Measurements from ENCODE around the gene RAB21. TPM values are rescaled to one million over a fixed set of nuclear protein-coding genes. Genes with fewer than 3 reads are reported as not detected.

RAB21 gene
- total and polyA plus RNA-seq, 2 of the 4 experiments (the other 2 are of a cell fraction) = 13.8 to 15.0 TPM

DNA sequence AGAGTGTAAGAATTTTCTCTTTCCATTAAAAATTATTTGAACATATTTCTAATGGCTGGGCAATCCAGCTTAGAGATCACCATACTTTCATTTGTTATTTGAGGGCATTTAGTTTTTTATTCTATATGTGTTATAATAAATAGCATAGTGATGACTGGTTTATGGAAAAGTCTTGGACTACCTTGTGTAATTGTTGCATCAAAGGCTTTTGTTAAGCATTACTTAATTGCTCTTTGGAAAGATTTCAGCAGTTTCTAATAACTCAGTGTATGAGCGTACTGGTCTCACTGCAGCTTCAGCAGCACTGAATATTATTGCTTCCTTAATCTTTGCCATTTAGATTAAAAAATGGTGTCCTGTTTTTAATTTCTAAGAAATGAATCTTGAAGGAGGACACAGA lies 46.0 kb upstream of the RAB21 start:
- Histone ChIP-seq H3K27me3 (ENCODE audit: control insufficient read depth, insufficient read depth, low read length) (no peaks in the 10 kb centered on the region), H3K9me3 (ENCODE audit: control insufficient read depth, insufficient read depth, low read length) (no peaks in the 10 kb centered on the region), H3K56ac (ENCODE audit: extremely low read depth, insufficient read depth, low read length) (no peak overlapping the region), H3K36me3 (ENCODE audit: control insufficient read depth, insufficient read depth, low read length) (no peaks in the 10 kb centered on the region), H4K8ac (ENCODE audit: low read depth in 2 of 2, low read length in 2 of 2) (no peak overlapping the region), H2BK20ac (ENCODE audit: low read depth, low read length) (no peak overlapping the region), H3K4ac (ENCODE audit: low read depth, low read length) (no peak overlapping the region), H4K20me1 (ENCODE audit: insufficient read depth, low read length) (no peaks in the 10 kb centered on the region), H3K79me1 (ENCODE audit: low read depth in 1 of 2, low read length in 2 of 2) (no peaks in the 10 kb centered on the region; a peak in 1 of 4 replicates), H3K14ac (replicated peaks; ENCODE audit: low read depth, low read length) (no peak overlapping the region), H4K5ac (ENCODE audit: low read depth, low read length) (no peak overlapping the region), H3K4me3 (ENCODE audit: insufficient read depth, low read depth, low read length) (no peak overlapping the region), H3K4me2 (ENCODE audit: low read depth, low read length) (no peak overlapping the region), H3K23ac (ENCODE audit: low read depth, low read length) (no peak overlapping the region), H3K18ac (ENCODE audit: low read depth, low read length) (no peak overlapping the region), H2BK120ac (ENCODE audit: low read depth, low read length) (no peak overlapping the region), H2BK15ac (ENCODE audit: low read depth, low read length) (no peak overlapping the region), H2AFZ (replicated peaks; ENCODE audit: low read length, poor library complexity) (no peak overlapping the region), H3K4me1 (ENCODE audit: control insufficient read depth, insufficient read depth, low read length) (peaks cover 2% of the 10 kb centered on the region; the same call in 1 of the 2 replicates), H2BK5ac (ENCODE audit: low read depth, low read length, poor library complexity, severe bottlenecking) (no peak overlapping the region), H3K27ac (ENCODE audit: insufficient read depth, low read length) (no peak overlapping the region), H2AK9ac (replicated peaks; ENCODE audit: low read depth, low read length, poor library complexity) (no peak overlapping the region), H4K91ac (ENCODE audit: insufficient read depth, low read depth, low read length) (no peak overlapping the region), H3K9ac (ENCODE audit: low read depth, low read length) (no peak overlapping the region), H3K9me1 (ENCODE audit: insufficient read depth, low read length) (peaks cover 5% of the 10 kb centered on the region; the same call in 1 of the 2 replicates), H2AK5ac (ENCODE audit: low read depth, low read length) (no peak overlapping the region)
- DNase-seq (peak; percentile 30), ATAC-seq (ENCODE audit: low read depth) (no peak)
- BruUV-seq (replicated peaks) = no TSS peak
- in situ Hi-C loops (cut with MboI; ENCODE audit: low sequenced_read_pairs) (no loop called here), dilution Hi-C loops (cut with HindIII; ENCODE audit: low sequenced_read_pairs, unreplicated experiment) (loop anchor here (25.0 kb wide), 1 partner anchor 296 kb away; no protein-coding TSS in a partner anchor), intact Hi-C loops (cut with micrococcal nuclease) (no loop called here)
- TF ChIP-seq MXI1 (IDR thresholded peaks at IDR 0.05; ENCODE audit: borderline replicate concordance, low read depth, low read length) (no peak), NFE2L2 (IDR thresholded peaks at IDR 0.05; ENCODE audit: low read depth, low read length) (no peak), CEBPB (IDR thresholded peaks at IDR 0.05; ENCODE audit: low read depth, low read length) (peak; percentile 20; the same call in 1 of the 2 replicates), MAFK (IDR thresholded peaks at IDR 0.05; ENCODE audit: low read depth, low read length) (no peak)
- ChIA-PET POLR2A (ENCODE audit: unreplicated experiment) (no interaction called here), CTCF (interaction anchor here (0.6 to 0.8 kb wide), 2 partner anchors 13 to 104 kb away, joined by 3 read pairs; no protein-coding TSS in a partner anchor)
- WGBS, 2 experiments (ENCODE audit: extremely low coverage in 2 of 2, insufficient read length in 1 of 2) = no CpG with 5 or more reads among the region's 1 CpG

Measured in IMR-90 (cell line).